HEK293 (cell line): ENCODE results near the gene ZNF688.

ENCODE experiments used
- FEZF1 ChIP-seq: fragments of 450-650 bp; formaldehyde crosslinking; IDR thresholded peaks from 2 replicates; pipeline ENCODE4 v1.5.1; 2016; ENCODE audit warnings: missing biosample characterization, missing genetic modification characterization
- MZF1 ChIP-seq: fragments of 450-650 bp; formaldehyde crosslinking; IDR thresholded peaks from 2 replicates; pipeline ENCODE4 v1.5.1; 2017; ENCODE audit warnings: missing biosample characterization, missing genetic modification characterization, borderline replicate concordance
- PRDM1 ChIP-seq: fragments of 450-650 bp; formaldehyde crosslinking; IDR thresholded peaks from 2 replicates; pipeline ENCODE4; 2016; ENCODE audit warnings: missing biosample characterization, missing genetic modification characterization
- TRIM28 ChIP-seq: IDR thresholded peaks from 2 replicates; pipeline ENCODE4 v1.6.1; 2011; ENCODE audit warnings: low read length, control low read depth, borderline replicate concordance
- YY1 ChIP-seq: fragments of 450-650 bp; formaldehyde crosslinking; IDR thresholded peaks from 2 replicates; pipeline ENCODE4 v1.5.1; 2018; ENCODE audit warnings: missing biosample characterization, missing genetic modification characterization
- ZBTB21 ChIP-seq: fragments of 450-650 bp; formaldehyde crosslinking; IDR thresholded peaks from 2 replicates; pipeline ENCODE4 v1.5.1; 2017; ENCODE audit warnings: missing biosample characterization, missing genetic modification characterization
- ZNF155 ChIP-seq: fragments of 450-650 bp; formaldehyde crosslinking; IDR thresholded peaks from 2 replicates; pipeline ENCODE4 v1.5.1; 2016; ENCODE audit warnings: missing biosample characterization, missing genetic modification characterization
- ZNF211 ChIP-seq: fragments of 450-650 bp; formaldehyde crosslinking; IDR thresholded peaks from 2 replicates; pipeline ENCODE4 v1.5.1; 2016; ENCODE audit warnings: low read depth, missing biosample characterization, missing genetic modification characterization
- ZNF221 ChIP-seq: fragments of 450-650 bp; formaldehyde crosslinking; IDR thresholded peaks from 2 replicates; pipeline ENCODE4 v1.5.1; 2017; ENCODE audit warnings: missing biosample characterization, missing genetic modification characterization, borderline replicate concordance
- ZNF266 ChIP-seq: fragments of 450-650 bp; formaldehyde crosslinking; IDR thresholded peaks from 2 replicates; pipeline ENCODE4 v1.5.1; 2016; ENCODE audit warnings: missing biosample characterization, missing genetic modification characterization, low read depth
- ZNF302 ChIP-seq: fragments of 450-650 bp; formaldehyde crosslinking; IDR thresholded peaks from 2 replicates; pipeline ENCODE4 v1.5.1; 2016; ENCODE audit warnings: missing biosample characterization, missing genetic modification characterization, low read depth
- ZNF311 ChIP-seq: fragments of 450-650 bp; formaldehyde crosslinking; IDR thresholded peaks from 2 replicates; pipeline ENCODE4 v1.5.1; 2017; ENCODE audit warnings: missing biosample characterization, missing genetic modification characterization, borderline replicate concordance
- ZNF341 ChIP-seq: fragments of 450-650 bp; formaldehyde crosslinking; IDR thresholded peaks from 2 replicates; pipeline ENCODE4; 2016; ENCODE audit warnings: low read depth, missing biosample characterization, missing genetic modification characterization
- ZNF350 ChIP-seq: fragments of 450-650 bp; formaldehyde crosslinking; IDR thresholded peaks from 2 replicates; pipeline ENCODE4 v1.5.0; 2017; ENCODE audit warnings: missing biosample characterization, mild to moderate bottlenecking, missing genetic modification characterization
- ZNF610 ChIP-seq: fragments of 450-650 bp; formaldehyde crosslinking; IDR thresholded peaks from 2 replicates; pipeline ENCODE4 v1.5.1; 2016; ENCODE audit warnings: missing biosample characterization, missing genetic modification characterization, borderline replicate concordance
- ZNF658 ChIP-seq: fragments of 450-650 bp; formaldehyde crosslinking; IDR thresholded peaks from 2 replicates; pipeline ENCODE4; 2016; ENCODE audit warnings: missing biosample characterization, missing genetic modification characterization
- ZNF747 ChIP-seq: fragments of 450-650 bp; formaldehyde crosslinking; IDR thresholded peaks from 2 replicates; pipeline ENCODE4 v1.5.1; 2016; ENCODE audit warnings: missing biosample characterization, missing genetic modification characterization
- ZNF777 ChIP-seq: fragments of 450-650 bp; formaldehyde crosslinking; IDR thresholded peaks from 2 replicates; pipeline ENCODE4 v1.5.1; 2017; ENCODE audit warnings: missing biosample characterization, missing genetic modification characterization, borderline replicate concordance
- ZNF837 ChIP-seq: fragments of 450-650 bp; formaldehyde crosslinking; IDR thresholded peaks from 2 replicates; pipeline ENCODE4 v1.5.1; 2016; ENCODE audit warnings: missing biosample characterization, missing genetic modification characterization
- ZSCAN5A ChIP-seq: fragments of 450-650 bp; formaldehyde crosslinking; IDR thresholded peaks from 2 replicates; pipeline ENCODE4 v1.5.1; 2016; ENCODE audit warnings: missing biosample characterization, missing genetic modification characterization
- TF ChIP-seq, protein P1 (sequence below): fragments of 450-650 bp; formaldehyde crosslinking; IDR thresholded peaks from 2 replicates; pipeline ENCODE4 v1.5.1; 2016; ENCODE audit warnings: missing biosample characterization, missing genetic modification characterization
- TF ChIP-seq, protein P2 (sequence below): fragments of 450-650 bp; formaldehyde crosslinking; IDR thresholded peaks from 2 replicates; pipeline ENCODE4 v1.5.0; 2017; ENCODE audit warnings: missing biosample characterization, missing genetic modification characterization, borderline replicate concordance
- TF ChIP-seq, protein P3 (sequence below): fragments of 450-650 bp; formaldehyde crosslinking; IDR thresholded peaks from 2 replicates; pipeline ENCODE4 v1.5.1; 2017; ENCODE audit warnings: missing biosample characterization, mild to moderate bottlenecking, missing genetic modification characterization, moderate library complexity
- TF ChIP-seq, protein P4 (sequence below): fragments of 450-650 bp; formaldehyde crosslinking; conservative IDR thresholded peaks from 2 replicates; pipeline ENCODE4 v1.5.1; 2016; ENCODE audit warnings: low read depth, missing biosample characterization, missing genetic modification characterization
- TF ChIP-seq, protein P5 (sequence below): fragments of 450-650 bp; formaldehyde crosslinking; IDR thresholded peaks from 2 replicates; pipeline ENCODE4 v1.5.1; 2017; ENCODE audit warnings: missing biosample characterization, missing genetic modification characterization

Gene ZNF688

GRCh38 chr16:30534368-30535105, 37.0 kb downstream of the ZNF688 start, which contains the start of gene ZNF747 (continued):
- peak; percentile 82; the same call in 1 of the 2 replicates for TF ChIP-seq ZNF610 (tag by site-specific recombination)
- no peak for TF ChIP-seq ZNF266 (tag by site-specific recombination)
- TF ChIP-seq ZNF777, result peak; percentile 81; the same call in 1 of the 2 replicates
- TF ChIP-seq, protein P1, sequence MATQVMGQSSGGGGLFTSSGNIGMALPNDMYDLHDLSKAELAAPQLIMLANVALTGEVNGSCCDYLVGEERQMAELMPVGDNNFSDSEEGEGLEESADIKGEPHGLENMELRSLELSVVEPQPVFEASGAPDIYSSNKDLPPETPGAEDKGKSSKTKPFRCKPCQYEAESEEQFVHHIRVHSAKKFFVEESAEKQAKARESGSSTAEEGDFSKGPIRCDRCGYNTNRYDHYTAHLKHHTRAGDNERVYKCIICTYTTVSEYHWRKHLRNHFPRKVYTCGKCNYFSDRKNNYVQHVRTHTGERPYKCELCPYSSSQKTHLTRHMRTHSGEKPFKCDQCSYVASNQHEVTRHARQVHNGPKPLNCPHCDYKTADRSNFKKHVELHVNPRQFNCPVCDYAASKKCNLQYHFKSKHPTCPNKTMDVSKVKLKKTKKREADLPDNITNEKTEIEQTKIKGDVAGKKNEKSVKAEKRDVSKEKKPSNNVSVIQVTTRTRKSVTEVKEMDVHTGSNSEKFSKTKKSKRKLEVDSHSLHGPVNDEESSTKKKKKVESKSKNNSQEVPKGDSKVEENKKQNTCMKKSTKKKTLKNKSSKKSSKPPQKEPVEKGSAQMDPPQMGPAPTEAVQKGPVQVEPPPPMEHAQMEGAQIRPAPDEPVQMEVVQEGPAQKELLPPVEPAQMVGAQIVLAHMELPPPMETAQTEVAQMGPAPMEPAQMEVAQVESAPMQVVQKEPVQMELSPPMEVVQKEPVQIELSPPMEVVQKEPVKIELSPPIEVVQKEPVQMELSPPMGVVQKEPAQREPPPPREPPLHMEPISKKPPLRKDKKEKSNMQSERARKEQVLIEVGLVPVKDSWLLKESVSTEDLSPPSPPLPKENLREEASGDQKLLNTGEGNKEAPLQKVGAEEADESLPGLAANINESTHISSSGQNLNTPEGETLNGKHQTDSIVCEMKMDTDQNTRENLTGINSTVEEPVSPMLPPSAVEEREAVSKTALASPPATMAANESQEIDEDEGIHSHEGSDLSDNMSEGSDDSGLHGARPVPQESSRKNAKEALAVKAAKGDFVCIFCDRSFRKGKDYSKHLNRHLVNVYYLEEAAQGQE (tag by site-specific recombination), result peak; percentile 58; the same call in 1 of the 2 replicates
- TF ChIP-seq, protein P2, sequence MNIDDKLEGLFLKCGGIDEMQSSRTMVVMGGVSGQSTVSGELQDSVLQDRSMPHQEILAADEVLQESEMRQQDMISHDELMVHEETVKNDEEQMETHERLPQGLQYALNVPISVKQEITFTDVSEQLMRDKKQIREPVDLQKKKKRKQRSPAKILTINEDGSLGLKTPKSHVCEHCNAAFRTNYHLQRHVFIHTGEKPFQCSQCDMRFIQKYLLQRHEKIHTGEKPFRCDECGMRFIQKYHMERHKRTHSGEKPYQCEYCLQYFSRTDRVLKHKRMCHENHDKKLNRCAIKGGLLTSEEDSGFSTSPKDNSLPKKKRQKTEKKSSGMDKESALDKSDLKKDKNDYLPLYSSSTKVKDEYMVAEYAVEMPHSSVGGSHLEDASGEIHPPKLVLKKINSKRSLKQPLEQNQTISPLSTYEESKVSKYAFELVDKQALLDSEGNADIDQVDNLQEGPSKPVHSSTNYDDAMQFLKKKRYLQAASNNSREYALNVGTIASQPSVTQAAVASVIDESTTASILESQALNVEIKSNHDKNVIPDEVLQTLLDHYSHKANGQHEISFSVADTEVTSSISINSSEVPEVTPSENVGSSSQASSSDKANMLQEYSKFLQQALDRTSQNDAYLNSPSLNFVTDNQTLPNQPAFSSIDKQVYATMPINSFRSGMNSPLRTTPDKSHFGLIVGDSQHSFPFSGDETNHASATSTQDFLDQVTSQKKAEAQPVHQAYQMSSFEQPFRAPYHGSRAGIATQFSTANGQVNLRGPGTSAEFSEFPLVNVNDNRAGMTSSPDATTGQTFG (tag by site-specific recombination), result no peak; the same call in 1 of the 2 replicates
- no peak for TF ChIP-seq ZNF658 (tag by site-specific recombination)
- no peak; the same call in 1 of the 2 replicates for TF ChIP-seq ZSCAN5A (tag by site-specific recombination)
- TF ChIP-seq ZNF155 (tag by site-specific recombination), result no peak
- TF ChIP-seq, protein P3, sequence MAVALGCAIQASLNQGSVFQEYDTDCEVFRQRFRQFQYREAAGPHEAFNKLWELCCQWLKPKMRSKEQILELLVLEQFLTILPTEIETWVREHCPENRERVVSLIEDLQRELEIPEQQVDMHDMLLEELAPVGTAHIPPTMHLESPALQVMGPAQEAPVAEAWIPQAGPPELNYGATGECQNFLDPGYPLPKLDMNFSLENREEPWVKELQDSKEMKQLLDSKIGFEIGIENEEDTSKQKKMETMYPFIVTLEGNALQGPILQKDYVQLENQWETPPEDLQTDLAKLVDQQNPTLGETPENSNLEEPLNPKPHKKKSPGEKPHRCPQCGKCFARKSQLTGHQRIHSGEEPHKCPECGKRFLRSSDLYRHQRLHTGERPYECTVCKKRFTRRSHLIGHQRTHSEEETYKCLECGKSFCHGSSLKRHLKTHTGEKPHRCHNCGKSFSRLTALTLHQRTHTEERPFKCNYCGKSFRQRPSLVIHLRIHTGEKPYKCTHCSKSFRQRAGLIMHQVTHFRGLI, result peak; percentile 23; the same call in 1 of the 2 replicates
- TF ChIP-seq ZBTB21 (tag by site-specific recombination), result peak; percentile 49
- no peak for TF ChIP-seq FEZF1
- TF ChIP-seq ZNF747 (tag by site-specific recombination), result no peak
- no peak for TF ChIP-seq ZNF311 (tag by site-specific recombination)
- TF ChIP-seq TRIM28, result no peak
- TF ChIP-seq ZNF837 (tag by site-specific recombination), result no peak
- no peak for TF ChIP-seq ZNF221 (tag by site-specific recombination)
- no peak for TF ChIP-seq ZNF211 (tag by site-specific recombination)
- no peak for TF ChIP-seq ZNF350 (tag by site-specific recombination)
- TF ChIP-seq ZNF302 (tag by site-specific recombination), result no peak
- peak; percentile 83 for TF ChIP-seq ZNF341 (tag by site-specific recombination)
- TF ChIP-seq, protein P4, sequence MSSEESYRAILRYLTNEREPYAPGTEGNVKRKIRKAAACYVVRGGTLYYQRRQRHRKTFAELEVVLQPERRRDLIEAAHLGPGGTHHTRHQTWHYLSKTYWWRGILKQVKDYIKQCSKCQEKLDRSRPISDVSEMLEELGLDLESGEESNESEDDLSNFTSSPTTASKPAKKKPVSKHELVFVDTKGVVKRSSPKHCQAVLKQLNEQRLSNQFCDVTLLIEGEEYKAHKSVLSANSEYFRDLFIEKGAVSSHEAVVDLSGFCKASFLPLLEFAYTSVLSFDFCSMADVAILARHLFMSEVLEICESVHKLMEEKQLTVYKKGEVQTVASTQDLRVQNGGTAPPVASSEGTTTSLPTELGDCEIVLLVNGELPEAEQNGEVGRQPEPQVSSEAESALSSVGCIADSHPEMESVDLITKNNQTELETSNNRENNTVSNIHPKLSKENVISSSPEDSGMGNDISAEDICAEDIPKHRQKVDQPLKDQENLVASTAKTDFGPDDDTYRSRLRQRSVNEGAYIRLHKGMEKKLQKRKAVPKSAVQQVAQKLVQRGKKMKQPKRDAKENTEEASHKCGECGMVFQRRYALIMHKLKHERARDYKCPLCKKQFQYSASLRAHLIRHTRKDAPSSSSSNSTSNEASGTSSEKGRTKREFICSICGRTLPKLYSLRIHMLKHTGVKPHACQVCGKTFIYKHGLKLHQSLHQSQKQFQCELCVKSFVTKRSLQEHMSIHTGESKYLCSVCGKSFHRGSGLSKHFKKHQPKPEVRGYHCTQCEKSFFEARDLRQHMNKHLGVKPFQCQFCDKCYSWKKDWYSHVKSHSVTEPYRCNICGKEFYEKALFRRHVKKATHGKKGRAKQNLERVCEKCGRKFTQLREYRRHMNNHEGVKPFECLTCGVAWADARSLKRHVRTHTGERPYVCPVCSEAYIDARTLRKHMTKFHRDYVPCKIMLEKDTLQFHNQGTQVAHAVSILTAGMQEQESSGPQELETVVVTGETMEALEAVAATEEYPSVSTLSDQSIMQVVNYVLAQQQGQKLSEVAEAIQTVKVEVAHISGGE (tag by site-specific recombination), result peak; percentile 96
- TF ChIP-seq MZF1 (tag by site-specific recombination), result peak; percentile 58; the same call in 1 of the 2 replicates
- TF ChIP-seq, protein P5, sequence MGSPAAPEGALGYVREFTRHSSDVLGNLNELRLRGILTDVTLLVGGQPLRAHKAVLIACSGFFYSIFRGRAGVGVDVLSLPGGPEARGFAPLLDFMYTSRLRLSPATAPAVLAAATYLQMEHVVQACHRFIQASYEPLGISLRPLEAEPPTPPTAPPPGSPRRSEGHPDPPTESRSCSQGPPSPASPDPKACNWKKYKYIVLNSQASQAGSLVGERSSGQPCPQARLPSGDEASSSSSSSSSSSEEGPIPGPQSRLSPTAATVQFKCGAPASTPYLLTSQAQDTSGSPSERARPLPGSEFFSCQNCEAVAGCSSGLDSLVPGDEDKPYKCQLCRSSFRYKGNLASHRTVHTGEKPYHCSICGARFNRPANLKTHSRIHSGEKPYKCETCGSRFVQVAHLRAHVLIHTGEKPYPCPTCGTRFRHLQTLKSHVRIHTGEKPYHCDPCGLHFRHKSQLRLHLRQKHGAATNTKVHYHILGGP, result no peak
- no peak for TF ChIP-seq PRDM1 (tag by site-specific recombination)
- TF ChIP-seq YY1 (tag by site-specific recombination), result peak; percentile 99
